GM23338 (cell line): Measurements from ENCODE around the gene IGSF21. TPM values are rescaled to one million over a fixed set of nuclear protein-coding genes. Genes with fewer than 3 reads are reported as not detected.

ENCODE experiments used
- ATAC-seq: fragments of 200-7000 bp; cut with Tn5 transposase; 3 replicates; pipeline ENCODE4 v1.9.1; 2020
- DNase-seq: peaks from one replicate; pipeline ENCODE4 v3.0.0-alpha.2; 2015; ENCODE audit warnings: low spot score
- H2AFZ ChIP-seq: fragments of 200-600 bp; sonication (generic); 2 replicates; pipeline ENCODE4 v1.8.0; 2016; ENCODE audit warnings: antibody characterized with exemption, mild to moderate bottlenecking, moderate library complexity
- H3F3A ChIP-seq: fragments of 200-600 bp; sonication (generic); replicated peaks from 2 replicates; pipeline ENCODE4 v1.8.0; 2017; ENCODE audit warnings: antibody characterized with exemption, mixed run types, low read depth
- H3K27ac ChIP-seq: fragments of 200-600 bp; sonication (generic); 2 replicates; pipeline ENCODE4 v1.6.1; 2016; ENCODE audit warnings: low read depth
- H3K27me3 ChIP-seq: fragments of 200-600 bp; sonication (generic); 2 replicates; pipeline ENCODE4 v1.8.0; 2016; ENCODE audit warnings: mild to moderate bottlenecking, mixed run types, moderate library complexity; ENCODE audit not compliant: insufficient read depth
- H3K36me3 ChIP-seq: fragments of 200-600 bp; sonication (generic); 2 replicates; pipeline ENCODE4 v1.8.0; 2016; ENCODE audit warnings: mild to moderate bottlenecking; ENCODE audit not compliant: insufficient read depth
- H3K4me1 ChIP-seq: fragments of 200-600 bp; sonication (generic); 2 replicates; pipeline ENCODE4 v1.8.0; 2016; ENCODE audit warnings: mild to moderate bottlenecking, moderate library complexity; ENCODE audit not compliant: insufficient read depth
- H3K4me2 ChIP-seq: fragments of 200-600 bp; sonication (generic); 2 replicates; pipeline ENCODE4 v1.7.1; 2017; ENCODE audit warnings: mixed run types
- H3K4me3 ChIP-seq: fragments of 200-600 bp; sonication (generic); 2 replicates; pipeline ENCODE4 v1.6.1; 2016; ENCODE audit warnings: mixed run types
- H3K79me2 ChIP-seq: fragments of 200-600 bp; sonication (generic); replicated peaks from 2 replicates; pipeline ENCODE4 v1.8.0; 2017; ENCODE audit warnings: mild to moderate bottlenecking; ENCODE audit not compliant: insufficient read depth
- H3K9me2 ChIP-seq: fragments of 200-600 bp; sonication (generic); 2 replicates; pipeline ENCODE4 v1.8.0; 2017; ENCODE audit not compliant: insufficient read depth
- H4K20me1 ChIP-seq: fragments of 200-600 bp; sonication (generic); replicated peaks from 2 replicates; pipeline ENCODE4 v1.8.0; 2017; ENCODE audit warnings: mild to moderate bottlenecking; ENCODE audit not compliant: insufficient read depth
- H3K27ac Mint-ChIP-seq: 2 replicates; pipeline ENCODE4 v1.8.0; 2020; ENCODE audit warnings: inconsistent platforms, mild to moderate bottlenecking, moderate library complexity, mixed read lengths
- H3K27me3 Mint-ChIP-seq: 3 replicates; pipeline ENCODE4 v1.8.0; 2022; ENCODE audit warnings: low read depth, mild to moderate bottlenecking, moderate library complexity, mixed read lengths, inconsistent platforms; ENCODE audit not compliant: insufficient read depth, poor library complexity
- H3K36me3 Mint-ChIP-seq: 3 replicates; pipeline ENCODE4 v1.8.0; 2021; ENCODE audit warnings: low read depth, mild to moderate bottlenecking, inconsistent platforms, moderate library complexity, mixed read lengths
- H3K4me1 Mint-ChIP-seq: 3 replicates; pipeline ENCODE4 v1.8.0; 2020; ENCODE audit warnings: mild to moderate bottlenecking, inconsistent platforms, mixed read lengths
- H3K4me3 Mint-ChIP-seq: 3 replicates; pipeline ENCODE4 v1.8.0; 2021; ENCODE audit warnings: moderate library complexity, mild to moderate bottlenecking, inconsistent platforms, mixed read lengths
- H3K9me3 Mint-ChIP-seq: 3 replicates; pipeline ENCODE4 v1.8.0; 2020; ENCODE audit warnings: moderate library complexity, mild to moderate bottlenecking, inconsistent platforms, mixed read lengths
- CREB1 ChIP-seq: fragments of 250-450 bp; sonication (Bioruptor Pico); IDR thresholded peaks from 2 replicates; pipeline ENCODE4 v1.5.0; 2020; ENCODE audit warnings: low read depth, mild to moderate bottlenecking, moderate library complexity
- EZH2 ChIP-seq: fragments of 200-600 bp; sonication (generic); IDR thresholded peaks from one replicate; pipeline ENCODE4 v1.8.0; 2017; ENCODE audit warnings: antibody characterized with exemption, mild to moderate bottlenecking, low read depth; ENCODE audit not compliant: unreplicated experiment
- EZH2phosphoT487 ChIP-seq: fragments of 200-600 bp; sonication (generic); IDR thresholded peaks from one replicate; pipeline ENCODE4 v1.8.1; 2018; ENCODE audit warnings: antibody characterized with exemption; ENCODE audit not compliant: unreplicated experiment
- JUNB ChIP-seq: IDR thresholded peaks from one replicate; pipeline ENCODE4 v1.6.1; 2016; ENCODE audit warnings: antibody characterized with exemption; ENCODE audit not compliant: unreplicated experiment
- NANOG ChIP-seq: IDR thresholded peaks from 2 replicates; pipeline ENCODE4 v1.6.1; 2016; ENCODE audit warnings: antibody characterized with exemption, borderline replicate concordance
- STAT1 ChIP-seq: IDR thresholded peaks from one replicate; pipeline ENCODE4 v1.6.1; 2016; ENCODE audit warnings: antibody characterized with exemption; ENCODE audit not compliant: unreplicated experiment
- ZNF114 ChIP-seq: fragments of 250-450 bp; sonication (Bioruptor Pico); IDR thresholded peaks from 2 replicates; pipeline ENCODE4 v1.5.0; 2020; ENCODE audit warnings: mild to moderate bottlenecking, moderate library complexity
- ZNF331 ChIP-seq: fragments of 250-450 bp; sonication (Bioruptor Pico); IDR thresholded peaks from 2 replicates; pipeline ENCODE4 v1.5.0; 2020; ENCODE audit warnings: low read depth, mild to moderate bottlenecking, moderate library complexity
- polyA plus RNA-seq: library from polyadenylated mRNA; unstranded; fragments of >200 nt; fragmentation: Nextera tagmentation; extraction: Ambion mirVana; gene quantifications from 2 replicates; pipeline ENCODE4 v1.2.1, GENCODE V29; 2016
- total RNA-seq: library from RNA; depleted of rRNA; stranded (reverse); fragments of >200 nt; shearing (Covaris generic); gene quantifications from 2 replicates; pipeline ENCODE4 v1.2.3, GENCODE V29; 2014
- TF ChIP-seq, protein P1 (sequence below), 2 experiments: fragments of 200-600 bp in 1 of 2; sonication (generic) in 1 of 2; conservative IDR thresholded peaks; 2 replicates each; pipeline versions ENCODE4 v1.5.1 to v1.6.1; 2016 to 2017; ENCODE audit warnings: antibody characterized with exemption in 2 of 2, low read depth in 2 of 2, mild to moderate bottlenecking in 2 of 2, moderate library complexity in 1 of 2
- TF ChIP-seq, protein P2 (sequence below): IDR thresholded peaks from one replicate; pipeline ENCODE4 v1.6.1; 2018; ENCODE audit warnings: antibody characterized with exemption; ENCODE audit not compliant: unreplicated experiment
- TF ChIP-seq, protein P3 (sequence below): fragments of 250-450 bp; sonication (Bioruptor Pico); IDR thresholded peaks from 2 replicates; pipeline ENCODE4 v1.5.0; 2020; ENCODE audit warnings: mild to moderate bottlenecking, moderate library complexity

IGSF21 gene
- total and polyA plus RNA-seq, 2 experiments from 2014 or later = 15.6 to 15.7 TPM

DNA sequence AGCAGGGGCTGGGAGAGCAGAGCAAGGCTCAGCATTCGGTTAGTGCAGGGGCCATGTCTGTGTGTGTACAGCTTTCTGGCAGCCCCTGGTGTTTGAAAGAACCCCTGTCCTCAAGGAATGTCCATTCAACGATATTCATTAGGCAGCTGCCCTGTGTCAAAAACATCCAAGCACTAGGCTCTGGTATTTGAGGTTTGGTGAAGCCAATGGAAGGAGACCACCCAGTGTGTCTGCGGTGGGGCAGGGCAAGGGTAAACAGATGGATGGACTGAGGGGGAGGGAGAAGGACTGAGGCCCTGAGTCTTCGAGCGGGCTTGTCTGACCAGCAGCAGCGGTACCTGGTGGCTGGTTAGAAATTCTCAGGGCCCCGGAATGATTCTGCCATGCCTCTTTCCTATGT lies 217.5 kb downstream of the IGSF21 start:
- H3K4me1 ChIP-seq = peaks cover 14% of the 10 kb centered on the region; the same call in 1 of the 2 replicates
- Mint-ChIP-seq H3K36me3 (peaks cover 6% of the 10 kb centered on the region; the same call in 1 of the 3 replicates), H3K27ac (no peak overlapping the region), H3K4me3 (no peak overlapping the region), H3K4me1 (peaks cover 15% of the 10 kb centered on the region), H3K27me3 (peaks cover 8% of the 10 kb centered on the region), H3K9me3 (no peaks in the 10 kb centered on the region; the same call in 2 of the 3 replicates)
- H3K27ac ChIP-seq = no peak overlapping the region
- no peak overlapping the region for H3K4me2 ChIP-seq
- no peaks in the 10 kb centered on the region for H3K79me2 ChIP-seq
- no peaks in the 10 kb centered on the region for H3K9me2 ChIP-seq
- no peaks in the 10 kb centered on the region for H3F3A ChIP-seq
- DNase-seq = no peak
- ATAC-seq = no peak; the same call in 2 of the 3 replicates
- no peak overlapping the region for H2AFZ ChIP-seq
- H4K20me1 ChIP-seq = no peaks in the 10 kb centered on the region
- no peaks in the 10 kb centered on the region for H3K36me3 ChIP-seq
- peaks cover 10% of the 10 kb centered on the region; the same call in 1 of the 2 replicates for H3K27me3 ChIP-seq
- no peak for TF ChIP-seq ZNF331
- TF ChIP-seq EZH2phosphoT487 = no peak
- TF ChIP-seq, protein P1, sequence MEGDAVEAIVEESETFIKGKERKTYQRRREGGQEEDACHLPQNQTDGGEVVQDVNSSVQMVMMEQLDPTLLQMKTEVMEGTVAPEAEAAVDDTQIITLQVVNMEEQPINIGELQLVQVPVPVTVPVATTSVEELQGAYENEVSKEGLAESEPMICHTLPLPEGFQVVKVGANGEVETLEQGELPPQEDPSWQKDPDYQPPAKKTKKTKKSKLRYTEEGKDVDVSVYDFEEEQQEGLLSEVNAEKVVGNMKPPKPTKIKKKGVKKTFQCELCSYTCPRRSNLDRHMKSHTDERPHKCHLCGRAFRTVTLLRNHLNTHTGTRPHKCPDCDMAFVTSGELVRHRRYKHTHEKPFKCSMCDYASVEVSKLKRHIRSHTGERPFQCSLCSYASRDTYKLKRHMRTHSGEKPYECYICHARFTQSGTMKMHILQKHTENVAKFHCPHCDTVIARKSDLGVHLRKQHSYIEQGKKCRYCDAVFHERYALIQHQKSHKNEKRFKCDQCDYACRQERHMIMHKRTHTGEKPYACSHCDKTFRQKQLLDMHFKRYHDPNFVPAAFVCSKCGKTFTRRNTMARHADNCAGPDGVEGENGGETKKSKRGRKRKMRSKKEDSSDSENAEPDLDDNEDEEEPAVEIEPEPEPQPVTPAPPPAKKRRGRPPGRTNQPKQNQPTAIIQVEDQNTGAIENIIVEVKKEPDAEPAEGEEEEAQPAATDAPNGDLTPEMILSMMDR (conservative IDR thresholded peaks at IDR 0.05; ENCODE audit: low read depth in 2 of 2) = no peak
- TF ChIP-seq CREB1 = no peak
- TF ChIP-seq ZNF114 (CRISPR knock-in tag) = no peak
- no peak for TF ChIP-seq NANOG
- no peak for TF ChIP-seq EZH2
- TF ChIP-seq, protein P2, sequence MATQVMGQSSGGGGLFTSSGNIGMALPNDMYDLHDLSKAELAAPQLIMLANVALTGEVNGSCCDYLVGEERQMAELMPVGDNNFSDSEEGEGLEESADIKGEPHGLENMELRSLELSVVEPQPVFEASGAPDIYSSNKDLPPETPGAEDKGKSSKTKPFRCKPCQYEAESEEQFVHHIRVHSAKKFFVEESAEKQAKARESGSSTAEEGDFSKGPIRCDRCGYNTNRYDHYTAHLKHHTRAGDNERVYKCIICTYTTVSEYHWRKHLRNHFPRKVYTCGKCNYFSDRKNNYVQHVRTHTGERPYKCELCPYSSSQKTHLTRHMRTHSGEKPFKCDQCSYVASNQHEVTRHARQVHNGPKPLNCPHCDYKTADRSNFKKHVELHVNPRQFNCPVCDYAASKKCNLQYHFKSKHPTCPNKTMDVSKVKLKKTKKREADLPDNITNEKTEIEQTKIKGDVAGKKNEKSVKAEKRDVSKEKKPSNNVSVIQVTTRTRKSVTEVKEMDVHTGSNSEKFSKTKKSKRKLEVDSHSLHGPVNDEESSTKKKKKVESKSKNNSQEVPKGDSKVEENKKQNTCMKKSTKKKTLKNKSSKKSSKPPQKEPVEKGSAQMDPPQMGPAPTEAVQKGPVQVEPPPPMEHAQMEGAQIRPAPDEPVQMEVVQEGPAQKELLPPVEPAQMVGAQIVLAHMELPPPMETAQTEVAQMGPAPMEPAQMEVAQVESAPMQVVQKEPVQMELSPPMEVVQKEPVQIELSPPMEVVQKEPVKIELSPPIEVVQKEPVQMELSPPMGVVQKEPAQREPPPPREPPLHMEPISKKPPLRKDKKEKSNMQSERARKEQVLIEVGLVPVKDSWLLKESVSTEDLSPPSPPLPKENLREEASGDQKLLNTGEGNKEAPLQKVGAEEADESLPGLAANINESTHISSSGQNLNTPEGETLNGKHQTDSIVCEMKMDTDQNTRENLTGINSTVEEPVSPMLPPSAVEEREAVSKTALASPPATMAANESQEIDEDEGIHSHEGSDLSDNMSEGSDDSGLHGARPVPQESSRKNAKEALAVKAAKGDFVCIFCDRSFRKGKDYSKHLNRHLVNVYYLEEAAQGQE = no peak
- no peak for TF ChIP-seq JUNB
- TF ChIP-seq, protein P3, sequence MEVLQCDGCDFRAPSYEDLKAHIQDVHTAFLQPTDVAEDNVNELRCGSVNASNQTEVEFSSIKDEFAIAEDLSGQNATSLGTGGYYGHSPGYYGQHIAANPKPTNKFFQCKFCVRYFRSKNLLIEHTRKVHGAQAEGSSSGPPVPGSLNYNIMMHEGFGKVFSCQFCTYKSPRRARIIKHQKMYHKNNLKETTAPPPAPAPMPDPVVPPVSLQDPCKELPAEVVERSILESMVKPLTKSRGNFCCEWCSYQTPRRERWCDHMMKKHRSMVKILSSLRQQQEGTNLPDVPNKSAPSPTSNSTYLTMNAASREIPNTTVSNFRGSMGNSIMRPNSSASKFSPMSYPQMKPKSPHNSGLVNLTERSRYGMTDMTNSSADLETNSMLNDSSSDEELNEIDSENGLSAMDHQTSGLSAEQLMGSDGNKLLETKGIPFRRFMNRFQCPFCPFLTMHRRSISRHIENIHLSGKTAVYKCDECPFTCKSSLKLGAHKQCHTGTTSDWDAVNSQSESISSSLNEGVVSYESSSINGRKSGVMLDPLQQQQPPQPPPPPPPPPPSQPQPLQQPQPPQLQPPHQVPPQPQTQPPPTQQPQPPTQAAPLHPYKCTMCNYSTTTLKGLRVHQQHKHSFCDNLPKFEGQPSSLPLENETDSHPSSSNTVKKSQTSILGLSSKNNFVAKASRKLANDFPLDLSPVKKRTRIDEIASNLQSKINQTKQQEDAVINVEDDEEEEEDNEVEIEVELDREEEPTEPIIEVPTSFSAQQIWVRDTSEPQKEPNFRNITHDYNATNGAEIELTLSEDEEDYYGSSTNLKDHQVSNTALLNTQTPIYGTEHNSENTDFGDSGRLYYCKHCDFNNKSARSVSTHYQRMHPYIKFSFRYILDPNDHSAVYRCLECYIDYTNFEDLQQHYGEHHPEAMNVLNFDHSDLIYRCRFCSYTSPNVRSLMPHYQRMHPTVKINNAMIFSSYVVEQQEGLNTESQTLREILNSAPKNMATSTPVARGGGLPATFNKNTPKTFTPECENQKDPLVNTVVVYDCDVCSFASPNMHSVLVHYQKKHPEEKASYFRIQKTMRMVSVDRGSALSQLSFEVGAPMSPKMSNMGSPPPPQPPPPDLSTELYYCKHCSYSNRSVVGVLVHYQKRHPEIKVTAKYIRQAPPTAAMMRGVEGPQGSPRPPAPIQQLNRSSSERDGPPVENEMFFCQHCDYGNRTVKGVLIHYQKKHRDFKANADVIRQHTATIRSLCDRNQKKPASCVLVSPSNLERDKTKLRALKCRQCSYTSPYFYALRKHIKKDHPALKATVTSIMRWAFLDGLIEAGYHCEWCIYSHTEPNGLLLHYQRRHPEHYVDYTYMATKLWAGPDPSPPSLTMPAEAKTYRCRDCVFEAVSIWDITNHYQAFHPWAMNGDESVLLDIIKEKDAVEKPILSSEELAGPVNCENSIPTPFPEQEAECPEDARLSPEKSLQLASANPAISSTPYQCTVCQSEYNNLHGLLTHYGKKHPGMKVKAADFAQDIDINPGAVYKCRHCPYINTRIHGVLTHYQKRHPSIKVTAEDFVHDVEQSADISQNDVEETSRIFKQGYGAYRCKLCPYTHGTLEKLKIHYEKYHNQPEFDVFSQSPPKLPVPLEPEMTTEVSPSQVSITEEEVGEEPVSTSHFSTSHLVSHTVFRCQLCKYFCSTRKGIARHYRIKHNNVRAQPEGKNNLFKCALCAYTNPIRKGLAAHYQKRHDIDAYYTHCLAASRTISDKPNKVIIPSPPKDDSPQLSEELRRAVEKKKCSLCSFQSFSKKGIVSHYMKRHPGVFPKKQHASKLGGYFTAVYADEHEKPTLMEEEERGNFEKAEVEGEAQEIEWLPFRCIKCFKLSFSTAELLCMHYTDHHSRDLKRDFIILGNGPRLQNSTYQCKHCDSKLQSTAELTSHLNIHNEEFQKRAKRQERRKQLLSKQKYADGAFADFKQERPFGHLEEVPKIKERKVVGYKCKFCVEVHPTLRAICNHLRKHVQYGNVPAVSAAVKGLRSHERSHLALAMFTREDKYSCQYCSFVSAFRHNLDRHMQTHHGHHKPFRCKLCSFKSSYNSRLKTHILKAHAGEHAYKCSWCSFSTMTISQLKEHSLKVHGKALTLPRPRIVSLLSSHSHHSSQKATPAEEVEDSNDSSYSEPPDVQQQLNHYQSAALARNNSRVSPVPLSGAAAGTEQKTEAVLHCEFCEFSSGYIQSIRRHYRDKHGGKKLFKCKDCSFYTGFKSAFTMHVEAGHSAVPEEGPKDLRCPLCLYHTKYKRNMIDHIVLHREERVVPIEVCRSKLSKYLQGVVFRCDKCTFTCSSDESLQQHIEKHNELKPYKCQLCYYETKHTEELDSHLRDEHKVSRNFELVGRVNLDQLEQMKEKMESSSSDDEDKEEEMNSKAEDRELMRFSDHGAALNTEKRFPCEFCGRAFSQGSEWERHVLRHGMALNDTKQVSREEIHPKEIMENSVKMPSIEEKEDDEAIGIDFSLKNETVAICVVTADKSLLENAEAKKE (CRISPR knock-in tag) = no peak
- no peak for TF ChIP-seq STAT1
- H3K4me3 ChIP-seq = no peak overlapping the region
